Urinary bladder (tissue), 4 donors: ENCODE results near the gene OGDH. TPM values are rescaled to one million over a fixed set of nuclear protein-coding genes. Genes with fewer than 3 reads are reported as not detected.
"Not testable (repeated sequence)": the region's sequence is repeated elsewhere in the genome, so short reads cannot be mapped to it uniquely, and the experiment has no call there.

Source experiments
- DNase-seq: peaks from one replicate; pipeline ENCODE4 v3.0.0-alpha.2; 2015; ENCODE audit errors: extremely low spot score
- H3K27ac ChIP-seq: one replicate; pipeline ENCODE4 v1.5.1; 2013; ENCODE audit warnings: low read depth, mild to moderate bottlenecking, moderate library complexity
- H3K36me3 ChIP-seq: one replicate; pipeline ENCODE4 v1.6.1; 2013; ENCODE audit warnings: mild to moderate bottlenecking, moderate library complexity; ENCODE audit not compliant: insufficient read depth
- H3K4me1 ChIP-seq: one replicate; pipeline ENCODE4 v1.6.1; 2013; ENCODE audit warnings: mild to moderate bottlenecking, moderate library complexity; ENCODE audit not compliant: insufficient read depth
- H3K4me3 ChIP-seq: one replicate; pipeline ENCODE4 v1.5.1; 2013; ENCODE audit warnings: low read depth, low read length
- WGBS: extraction: QIAGEN DNeasy Blood & Tissue Kit; methylation state at CpG from one replicate; pipeline ENCODE4 v1.1.7; 2013; 5-methylcytosine and 5-hydroxymethylcytosine counted together
- polyA plus RNA-seq: library from polyadenylated mRNA; stranded (reverse); fragments of 200-250 nt; gene quantifications from one replicate; pipeline ENCODE4 v1.2.3, GENCODE V29; 2013
- total RNA-seq: library from RNA; depleted of rRNA; stranded (reverse); fragments of >200 nt; gene quantifications from one replicate; pipeline ENCODE4 v1.2.3, GENCODE V29; 2014
- donor health status: healthy with polysubstance abuse.
- donor health status: healthy.

Gene OGDH
- total and polyA plus RNA-seq, 2 donors = 43.1 to 83.5 TPM

DNA sequence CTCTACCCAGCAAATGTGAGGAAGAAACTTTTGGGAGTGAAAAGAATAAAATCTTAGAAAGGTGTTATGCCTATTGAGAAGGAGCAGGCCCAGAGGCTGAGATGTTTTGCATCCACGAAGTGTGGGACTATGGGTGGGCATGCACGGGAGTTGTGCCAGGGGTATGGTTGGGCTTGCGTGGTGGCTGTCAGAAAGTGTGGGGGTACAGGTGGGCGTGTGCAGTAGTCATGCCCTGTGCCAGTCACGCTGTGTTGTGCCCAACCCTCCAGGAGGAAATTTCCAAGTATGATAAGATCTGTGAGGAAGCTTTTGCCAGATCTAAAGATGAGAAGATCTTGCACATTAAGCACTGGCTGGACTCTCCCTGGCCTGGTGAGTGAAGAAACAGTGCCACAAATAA, 89.3 kb downstream of the OGDH start:
- H3K36me3 ChIP-seq = peaks cover 3% of the 10 kb centered on the region

DNA sequence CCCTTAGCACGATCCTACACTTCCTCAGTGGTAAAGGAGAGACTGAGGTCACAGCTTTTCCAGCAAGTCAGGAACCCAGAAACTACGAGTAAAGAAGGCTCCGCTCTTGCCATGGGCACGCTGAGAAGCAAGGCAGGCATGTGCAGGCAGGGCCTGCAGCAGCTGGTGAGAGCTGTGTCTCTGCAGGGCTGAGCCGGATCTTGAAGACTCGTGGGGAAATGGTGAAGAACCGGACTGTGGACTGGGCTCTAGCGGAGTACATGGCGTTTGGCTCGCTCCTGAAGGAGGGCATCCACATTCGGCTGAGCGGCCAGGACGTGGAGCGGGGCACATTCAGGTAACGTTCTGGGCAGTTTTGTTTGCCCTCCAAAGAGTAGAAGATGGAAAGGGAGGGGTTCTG, 90.3 kb downstream of the OGDH start:
- no peak overlapping the region for H3K4me3 ChIP-seq
- H3K4me1 ChIP-seq = no peaks in the 10 kb centered on the region
- WGBS = 94% methylated on average over 15 of the region's 15 CpGs
- H3K36me3 ChIP-seq = peaks cover 6% of the 10 kb centered on the region
- DNase-seq = no peak
- no peak overlapping the region for H3K27ac ChIP-seq

More for the DNA sequence above, 89.3 kb downstream of the OGDH start:
- 95% methylated on average over 5 of the region's 5 CpGs for WGBS
- DNase-seq = no peak
- no peak overlapping the region for H3K4me3 ChIP-seq
- no peaks in the 10 kb centered on the region for H3K4me1 ChIP-seq
- no peak overlapping the region for H3K27ac ChIP-seq

DNA sequence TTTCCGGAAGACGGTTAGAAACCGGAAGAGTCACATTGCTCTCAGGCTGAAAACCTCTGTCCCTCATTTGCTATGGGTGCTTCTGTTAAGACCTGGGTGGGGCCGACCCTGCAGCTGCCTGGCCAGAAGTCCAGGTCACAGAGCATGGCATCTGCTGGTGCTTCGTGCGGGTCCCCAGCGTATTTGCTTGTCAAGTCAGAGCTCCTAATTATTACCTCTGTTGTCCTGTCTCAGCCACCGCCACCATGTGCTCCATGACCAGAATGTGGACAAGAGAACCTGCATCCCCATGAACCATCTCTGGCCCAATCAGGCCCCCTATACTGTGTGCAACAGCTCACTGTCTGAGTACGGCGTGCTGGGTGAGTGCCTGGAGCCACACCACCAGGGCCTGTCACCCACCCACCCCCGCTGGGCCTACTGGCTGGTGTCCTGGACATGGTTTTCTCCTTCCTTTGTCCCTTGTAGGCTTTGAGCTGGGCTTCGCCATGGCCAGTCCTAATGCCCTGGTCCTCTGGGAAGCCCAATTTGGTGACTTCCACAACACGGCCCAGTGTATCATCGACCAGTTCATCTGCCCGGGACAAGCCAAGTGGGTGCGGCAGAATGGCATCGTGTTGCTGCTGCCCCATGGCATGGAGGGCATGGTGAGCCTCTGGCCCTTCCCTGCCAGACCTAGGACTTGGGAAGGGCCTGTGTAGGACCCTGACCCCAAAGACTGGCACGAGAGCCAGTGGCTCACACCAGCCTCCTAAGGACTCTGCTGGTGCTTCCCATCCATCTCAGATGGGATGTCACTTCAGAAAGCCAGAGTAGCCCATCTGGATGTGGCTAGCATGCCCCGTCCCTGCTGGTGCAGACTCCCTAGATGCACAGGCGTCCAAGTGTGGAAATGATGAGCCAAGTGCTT, 91.0 kb downstream of the OGDH start:
- DNase-seq = no peak
- no peak overlapping the region for H3K27ac ChIP-seq
- WGBS = 96% methylated on average over 20 of the region's 20 CpGs
- no peaks in the 10 kb centered on the region for H3K4me1 ChIP-seq
- H3K36me3 ChIP-seq = peaks cover 6% of the 10 kb centered on the region
- no peak overlapping the region for H3K4me3 ChIP-seq

DNA sequence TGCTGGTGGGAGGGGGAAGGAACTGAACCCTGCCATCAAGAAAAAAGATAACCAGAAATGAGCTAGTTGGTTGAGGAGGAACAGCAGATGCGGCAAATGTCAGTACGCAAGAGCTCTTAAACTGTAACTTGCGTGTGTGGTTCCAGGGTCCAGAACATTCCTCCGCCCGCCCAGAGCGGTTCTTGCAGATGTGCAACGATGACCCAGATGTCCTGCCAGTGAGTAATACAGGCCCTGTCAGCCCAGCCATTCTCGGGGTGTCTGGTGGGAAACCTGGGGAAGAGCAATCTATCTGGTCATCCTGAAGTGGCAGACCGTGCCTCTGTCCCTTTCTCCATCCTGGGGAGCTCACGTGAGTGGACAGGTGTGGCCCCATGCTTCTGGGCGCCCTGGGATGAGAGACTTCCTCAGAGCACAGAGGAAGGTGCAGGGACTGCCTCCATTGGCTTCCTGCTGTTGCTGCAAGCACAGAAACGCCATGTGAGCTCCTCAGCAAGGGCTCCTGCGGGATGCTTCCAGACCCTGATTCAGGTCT, 91.7 kb downstream of the OGDH start:
- H3K4me1 ChIP-seq = no peaks in the 10 kb centered on the region
- WGBS = 98% methylated on average over 13 of the region's 13 CpGs
- H3K4me3 ChIP-seq = no peak overlapping the region
- peaks cover 6% of the 10 kb centered on the region for H3K36me3 ChIP-seq
- H3K27ac ChIP-seq = no peak overlapping the region
- DNase-seq = no peak

DNA sequence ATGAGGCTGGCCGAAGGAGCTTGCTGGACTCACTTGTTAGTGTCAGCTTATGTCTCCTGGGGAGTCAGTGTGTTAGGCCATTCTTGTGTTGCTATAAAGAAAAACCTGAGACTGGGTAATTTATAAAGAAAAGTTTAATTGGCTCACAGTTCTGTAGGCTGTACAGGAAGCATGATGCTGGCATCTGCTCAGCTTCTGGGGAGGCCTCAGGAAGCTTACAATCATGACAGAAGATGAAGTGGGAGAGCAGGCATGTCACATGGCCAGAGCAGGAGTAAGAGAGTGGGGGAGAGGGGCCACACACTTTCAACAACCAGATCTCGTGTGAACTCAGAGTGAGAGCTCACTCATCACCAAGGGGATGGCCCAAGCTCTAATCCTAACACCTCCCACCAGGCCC, 93.2 kb downstream of the OGDH start:
- not testable (repeated sequence) for DNase-seq, H3K4me1 ChIP-seq, H3K27ac ChIP-seq, H3K4me3 ChIP-seq, H3K36me3 ChIP-seq
- 94% methylated on average over 2 of the region's 2 CpGs for WGBS

DNA sequence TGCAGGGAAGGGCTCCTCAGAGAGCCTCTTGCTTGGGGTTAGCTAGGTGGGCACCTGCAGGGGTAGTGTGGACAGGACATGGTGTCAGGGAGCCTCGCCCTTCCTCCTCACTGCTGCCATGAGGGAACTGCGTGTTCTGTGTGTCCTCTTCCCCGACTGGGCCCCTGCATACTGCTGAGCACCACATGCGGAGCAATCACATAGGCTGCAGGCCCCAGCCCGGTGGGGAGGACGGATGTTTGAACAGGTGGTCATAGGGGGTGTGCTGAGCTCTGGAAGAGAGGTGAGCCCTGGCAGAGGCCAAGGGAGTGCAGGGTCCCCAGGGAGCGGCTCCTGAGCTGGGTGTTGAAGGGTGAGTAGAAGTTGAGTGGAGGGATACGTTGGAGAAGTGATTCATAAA, 93.9 kb downstream of the OGDH start:
- 92% methylated on average over 8 of the region's 8 CpGs for WGBS
- Histone ChIP-seq H3K27ac (no peak overlapping the region), H3K36me3 (peaks cover 6% of the 10 kb centered on the region), H3K4me3 (no peak overlapping the region), H3K4me1 (no peaks in the 10 kb centered on the region)
- DNase-seq = no peak

DNA sequence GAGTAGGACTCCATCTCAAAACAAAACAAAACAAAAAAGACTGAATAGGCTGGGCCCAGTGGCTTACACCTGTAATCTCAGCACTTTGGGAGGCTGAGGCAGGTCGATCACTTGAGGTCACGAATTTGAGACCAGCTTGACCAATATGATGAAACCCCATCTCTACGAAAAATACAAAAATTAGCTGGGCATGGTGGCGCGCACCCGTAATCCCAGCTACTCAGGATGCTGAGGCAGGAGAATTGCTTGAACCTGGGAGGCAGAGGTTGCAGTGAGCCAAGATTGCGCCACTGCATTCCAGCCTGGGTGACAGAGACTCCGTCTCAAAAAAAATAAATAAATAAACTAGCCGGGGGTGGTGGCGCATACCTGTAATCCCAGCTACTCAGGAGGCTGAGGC, 97.0 kb downstream of the OGDH start:
- DNase-seq, H3K4me1 ChIP-seq, H3K27ac ChIP-seq, H3K36me3 ChIP-seq, H3K4me3 ChIP-seq: not testable (repeated sequence)
- whole genome bisulfite sequencing = 97% methylated on average over 10 of the region's 10 CpGs

DNA sequence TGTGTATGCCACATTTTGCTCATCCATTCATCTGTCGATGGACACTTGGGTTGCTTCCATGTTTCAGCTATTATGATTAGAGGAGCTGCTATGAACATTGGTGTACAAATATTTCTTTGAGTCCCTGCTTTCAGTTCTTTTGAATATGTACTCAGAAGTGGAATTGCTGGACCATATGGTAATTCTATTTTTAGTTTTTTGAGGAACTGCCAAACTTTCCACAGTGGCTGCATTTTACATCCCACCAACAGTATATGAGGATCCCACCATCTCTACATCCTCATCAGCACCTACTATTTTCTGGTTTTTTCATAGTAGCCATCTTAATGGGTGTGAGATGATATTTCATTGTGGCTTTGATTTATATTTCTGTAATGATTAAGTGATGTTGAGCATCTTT, 97.5 kb downstream of the OGDH start:
- no peak overlapping the region for H3K27ac ChIP-seq
- WGBS = 70% methylated on average over 1 of the region's 1 CpG
- H3K4me1 ChIP-seq = no peaks in the 10 kb centered on the region
- no peak overlapping the region for H3K4me3 ChIP-seq
- no peak for DNase-seq
- peaks cover 2% of the 10 kb centered on the region for H3K36me3 ChIP-seq

DNA sequence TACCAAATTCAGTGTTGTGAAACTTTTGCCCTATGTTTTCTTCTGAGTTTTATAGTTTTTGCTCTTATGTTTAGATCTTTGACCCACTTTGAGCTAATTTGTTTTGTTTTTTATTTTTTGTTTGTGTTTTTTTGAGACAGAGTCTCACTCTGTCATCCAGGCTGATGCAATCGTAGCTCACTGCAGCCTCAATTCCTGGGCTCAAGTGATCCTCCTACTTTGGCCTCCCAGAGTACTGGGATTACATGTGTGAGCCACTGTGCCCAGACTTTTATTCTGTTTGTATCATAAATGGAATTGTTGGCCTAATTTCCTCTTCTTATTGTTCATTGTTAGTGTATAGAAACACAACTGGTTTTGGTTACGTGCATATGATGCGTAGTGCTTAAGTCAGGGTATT, 99.0 kb downstream of the OGDH start:
- Histone ChIP-seq H3K27ac (no peak overlapping the region), H3K4me3 (no peak overlapping the region), H3K4me1 (no peaks in the 10 kb centered on the region), H3K36me3 (peaks cover 2% of the 10 kb centered on the region)
- WGBS = 97% methylated on average over 3 of the region's 3 CpGs
- DNase-seq = no peak

DNA sequence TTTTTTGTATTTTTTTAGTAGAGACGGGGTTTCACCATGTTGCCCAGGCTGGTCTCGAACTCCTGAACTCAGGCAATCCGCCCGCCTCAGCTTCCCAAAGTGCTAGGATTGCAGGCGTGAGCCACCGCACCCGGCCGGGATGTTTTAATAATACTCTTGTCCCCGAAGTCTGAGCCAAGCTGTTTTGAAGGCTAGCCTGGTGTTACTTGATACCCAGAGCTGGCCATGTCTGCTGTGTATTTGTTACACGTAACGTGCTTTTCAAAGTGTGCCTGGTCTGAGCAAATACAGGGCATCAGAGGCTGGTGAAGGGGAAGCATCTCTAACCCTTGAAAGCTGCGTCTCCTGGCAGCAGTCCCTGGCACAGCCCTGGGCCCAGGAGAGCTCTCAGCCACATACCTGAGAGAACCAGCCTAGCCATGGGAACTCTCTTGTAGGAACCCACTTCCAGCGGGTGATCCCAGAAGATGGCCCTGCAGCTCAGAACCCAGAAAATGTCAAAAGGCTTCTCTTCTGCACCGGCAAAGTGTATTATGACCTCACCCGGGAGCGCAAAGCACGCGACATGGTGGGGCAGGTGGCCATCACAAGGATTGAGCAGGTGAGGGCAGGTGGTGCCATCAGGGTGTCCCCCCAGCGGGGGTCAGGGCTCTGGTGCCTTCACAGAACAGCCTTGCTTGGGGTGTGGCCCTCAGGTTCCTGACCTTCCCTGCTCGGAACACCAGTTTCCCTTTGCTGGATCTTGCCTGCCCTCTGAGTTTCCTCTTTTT, 100.5 kb downstream of the OGDH start:
- 93% methylated on average over 20 of the region's 20 CpGs for WGBS
- DNase-seq = no peak
- H3K27ac ChIP-seq = no peak overlapping the region
- no peaks in the 10 kb centered on the region for H3K4me1 ChIP-seq
- H3K36me3 ChIP-seq = no peaks in the 10 kb centered on the region
- H3K4me3 ChIP-seq = no peak overlapping the region

DNA sequence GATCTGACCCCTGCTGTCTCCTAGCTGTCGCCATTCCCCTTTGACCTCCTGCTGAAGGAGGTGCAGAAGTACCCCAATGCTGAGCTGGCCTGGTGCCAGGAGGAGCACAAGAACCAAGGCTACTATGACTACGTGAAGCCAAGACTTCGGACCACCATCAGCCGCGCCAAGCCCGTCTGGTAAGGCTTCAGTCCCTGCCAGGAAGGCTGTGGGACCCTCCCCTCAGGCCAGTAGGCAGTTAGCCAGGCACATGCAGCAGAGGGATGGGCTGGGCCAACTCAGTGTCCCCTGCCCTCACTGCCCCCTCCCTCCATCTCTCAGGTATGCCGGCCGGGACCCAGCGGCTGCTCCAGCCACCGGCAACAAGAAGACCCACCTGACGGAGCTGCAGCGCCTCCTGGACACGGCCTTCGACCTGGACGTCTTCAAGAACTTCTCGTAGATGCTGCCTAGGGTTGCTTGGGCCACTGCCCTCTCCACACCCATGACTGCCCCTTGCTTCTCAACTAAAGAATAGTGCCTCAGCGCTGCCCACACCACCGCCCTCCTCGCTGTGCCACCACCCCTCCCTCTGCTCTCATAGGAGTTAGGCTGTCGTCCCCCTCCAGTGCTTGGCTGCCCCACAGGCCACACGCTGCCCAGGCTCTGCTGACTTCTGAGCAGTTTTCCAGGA, 101.3 kb downstream of the OGDH start:
- Histone ChIP-seq H3K36me3 (no peaks in the 10 kb centered on the region), H3K4me1 (no peaks in the 10 kb centered on the region), H3K27ac (no peak overlapping the region), H3K4me3 (no peak overlapping the region)
- DNase-seq = no peak
- whole genome bisulfite sequencing = 93% methylated on average over 21 of the region's 21 CpGs

DNA sequence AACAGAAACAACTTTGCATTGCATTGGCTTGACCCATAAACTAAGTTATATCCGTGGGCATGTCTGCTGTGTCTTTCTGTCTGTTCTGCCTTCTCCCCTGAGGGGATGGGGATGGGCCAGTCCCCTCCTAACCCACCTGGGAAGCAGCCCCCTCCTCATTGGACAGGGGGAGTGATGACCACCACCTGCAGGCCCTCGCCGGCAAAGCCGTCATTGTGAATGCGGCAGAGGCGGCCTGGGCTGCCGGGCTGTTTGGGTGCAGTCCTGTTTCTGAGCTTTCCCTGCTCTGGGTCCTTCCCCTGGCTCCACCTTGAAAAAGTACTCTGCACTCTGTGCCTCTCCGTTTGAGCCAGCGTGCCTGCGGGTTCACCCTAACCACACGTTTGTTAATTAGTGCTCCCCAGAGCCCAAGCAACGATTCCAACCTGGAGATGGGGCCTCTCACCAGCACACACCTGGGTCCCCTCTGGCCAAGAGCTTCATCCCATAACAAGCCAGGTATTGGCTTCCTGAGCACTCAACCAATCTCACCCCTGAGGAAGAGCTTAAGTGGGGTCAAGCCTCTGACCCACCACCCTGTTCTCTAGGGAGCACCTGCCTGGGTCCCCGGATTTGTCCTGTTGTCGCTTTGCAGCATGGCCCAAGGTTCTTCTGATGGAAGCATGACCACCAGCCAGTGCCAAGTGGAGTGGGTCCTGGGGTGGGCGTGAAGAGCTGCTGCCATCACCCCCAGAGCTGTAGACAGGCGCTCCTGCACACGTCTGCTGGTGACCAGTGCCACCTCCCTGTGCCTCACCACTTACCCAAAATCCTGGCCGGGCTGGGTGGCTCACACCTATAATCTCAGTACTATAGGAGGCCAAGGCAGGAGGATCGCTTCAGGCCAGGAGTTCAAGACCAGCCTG, 102.8 kb downstream of the OGDH start:
- no peaks in the 10 kb centered on the region for H3K4me1 ChIP-seq
- DNase-seq = no peak

More for the DNA sequence above, 102.8 kb downstream of the OGDH start:
- H3K36me3 ChIP-seq = no peaks in the 10 kb centered on the region
- no peak overlapping the region for H3K27ac ChIP-seq
- 88% methylated on average over 19 of the region's 19 CpGs for WGBS
- H3K4me3 ChIP-seq = no peak overlapping the region
